DLD1 (cell line): ENCODE data around the gene ATP4B.

ENCODE experiments used
- in situ Hi-C: cut with HindIII; loops from 2 replicates; pipeline ENCODE4 v1.10.0; 2017; ENCODE audit warnings: low sequenced_read_pairs

The ATP4B gene

DNA sequence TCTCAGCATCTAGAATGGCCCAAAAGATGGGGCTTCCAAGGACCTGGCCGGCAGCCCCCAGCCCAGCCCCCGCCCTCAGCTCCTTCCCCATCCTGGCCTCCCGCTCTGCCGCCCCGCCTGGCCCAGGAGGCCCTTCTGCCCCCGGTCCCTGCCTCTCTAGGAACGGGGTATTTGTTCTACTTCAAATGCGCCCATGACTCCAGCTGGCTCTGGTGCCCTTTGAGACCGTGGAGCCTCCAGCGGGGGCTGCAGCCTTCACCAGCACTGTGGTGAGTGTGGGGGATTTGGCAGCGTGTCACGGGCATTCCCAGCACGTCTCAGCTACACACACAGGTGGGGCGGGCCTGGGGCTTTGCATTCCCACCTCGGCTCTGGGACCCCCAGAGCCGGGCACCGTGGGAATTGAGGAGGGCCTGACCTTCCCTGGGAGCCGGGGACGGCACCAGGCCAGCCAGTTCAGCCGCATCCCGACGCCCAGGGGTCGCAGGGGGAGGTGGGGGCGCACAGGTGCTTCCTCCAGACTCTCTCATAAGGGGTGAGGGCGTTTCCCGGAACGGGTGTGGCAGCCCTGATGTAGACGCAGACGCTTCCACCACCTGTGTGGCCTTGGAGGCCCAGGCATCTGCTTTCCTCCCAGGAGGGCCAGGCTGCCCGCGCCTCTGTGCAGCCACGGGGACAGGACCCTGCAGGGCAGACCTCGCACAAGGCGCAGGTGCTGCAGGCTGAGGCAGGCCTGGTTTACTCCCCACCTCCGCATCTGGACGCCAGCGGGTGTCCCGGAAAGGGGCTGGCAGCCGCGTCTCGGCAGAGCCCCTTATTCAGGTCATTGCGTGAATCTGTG is 947 bp downstream of the ATP4B start:
- in situ Hi-C loops: no loop called here

- in situ Hi-C loops: no loop called here
Observed at GRCh38 chr13:113656003-113656588, 1.9 kb downstream of the ATP4B start.

- in situ Hi-C loops: no loop called here
Observed at GRCh38 chr13:113655346-113656002, 2.5 kb downstream of the ATP4B start.

DNA sequence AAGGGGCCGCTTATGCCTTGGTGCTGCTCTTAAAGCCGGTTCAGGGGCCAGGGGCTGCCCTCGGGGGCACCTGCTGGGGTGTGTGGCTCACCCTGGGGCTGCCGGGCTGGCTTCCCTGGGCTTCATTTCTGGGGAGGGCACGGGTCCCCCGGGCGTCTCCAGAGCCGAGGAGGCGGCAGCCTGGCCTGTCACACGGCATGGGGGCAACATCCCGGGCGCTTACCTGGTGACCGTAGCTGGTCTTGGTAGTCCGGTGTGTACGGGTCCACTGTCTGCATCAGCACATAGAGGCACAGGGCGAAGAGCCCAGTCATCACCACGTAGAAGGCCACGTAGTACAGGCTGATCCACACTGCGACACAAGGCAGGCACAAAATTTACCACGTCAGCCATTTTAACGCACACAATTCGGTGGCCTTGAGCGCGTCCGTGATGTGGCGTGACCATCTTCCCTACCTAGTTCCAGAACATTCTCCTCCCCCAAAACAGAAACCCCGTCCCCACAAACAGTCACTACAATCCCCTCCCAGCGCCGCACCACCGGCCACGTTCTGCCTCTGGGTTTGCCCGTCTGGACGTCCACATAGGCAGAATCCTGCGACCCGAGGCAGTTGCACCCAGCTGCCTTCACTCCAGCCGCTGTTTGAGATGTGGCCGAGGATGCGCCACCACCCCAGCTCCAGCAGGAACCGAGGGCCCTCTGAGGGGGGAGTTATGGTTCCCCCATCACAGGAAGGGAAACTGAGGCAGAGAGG is 3.2 kb downstream of the ATP4B start:
- in situ Hi-C loops: no loop called here

DNA sequence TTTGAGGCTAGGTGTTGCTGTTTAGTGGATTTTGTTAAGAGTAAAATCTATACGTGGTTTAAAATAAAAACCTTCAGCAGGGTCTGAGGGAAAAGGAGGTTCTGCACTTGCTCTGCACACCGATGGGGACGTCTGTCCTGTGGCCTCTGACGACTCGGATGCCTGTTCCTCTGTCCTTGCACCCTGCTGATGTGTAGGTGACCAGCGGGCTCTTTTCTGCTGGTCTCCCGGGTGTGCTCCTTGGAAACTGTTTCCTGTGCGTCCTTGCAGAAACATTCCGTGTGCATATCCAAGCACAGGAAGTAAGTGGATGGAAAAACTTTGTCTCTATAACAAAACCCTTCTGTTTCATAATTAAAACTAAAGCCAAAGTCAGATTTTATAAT is 3.8 kb downstream of the ATP4B start:
- in situ Hi-C loops: no loop called here

GRCh38 chr13:113653264-113654174 is 4.5 kb downstream of the ATP4B start:
- in situ Hi-C loops: no loop called here

GRCh38 chr13:113652404-113653263 is 5.4 kb downstream of the ATP4B start:
- in situ Hi-C loops: no loop called here

DNA sequence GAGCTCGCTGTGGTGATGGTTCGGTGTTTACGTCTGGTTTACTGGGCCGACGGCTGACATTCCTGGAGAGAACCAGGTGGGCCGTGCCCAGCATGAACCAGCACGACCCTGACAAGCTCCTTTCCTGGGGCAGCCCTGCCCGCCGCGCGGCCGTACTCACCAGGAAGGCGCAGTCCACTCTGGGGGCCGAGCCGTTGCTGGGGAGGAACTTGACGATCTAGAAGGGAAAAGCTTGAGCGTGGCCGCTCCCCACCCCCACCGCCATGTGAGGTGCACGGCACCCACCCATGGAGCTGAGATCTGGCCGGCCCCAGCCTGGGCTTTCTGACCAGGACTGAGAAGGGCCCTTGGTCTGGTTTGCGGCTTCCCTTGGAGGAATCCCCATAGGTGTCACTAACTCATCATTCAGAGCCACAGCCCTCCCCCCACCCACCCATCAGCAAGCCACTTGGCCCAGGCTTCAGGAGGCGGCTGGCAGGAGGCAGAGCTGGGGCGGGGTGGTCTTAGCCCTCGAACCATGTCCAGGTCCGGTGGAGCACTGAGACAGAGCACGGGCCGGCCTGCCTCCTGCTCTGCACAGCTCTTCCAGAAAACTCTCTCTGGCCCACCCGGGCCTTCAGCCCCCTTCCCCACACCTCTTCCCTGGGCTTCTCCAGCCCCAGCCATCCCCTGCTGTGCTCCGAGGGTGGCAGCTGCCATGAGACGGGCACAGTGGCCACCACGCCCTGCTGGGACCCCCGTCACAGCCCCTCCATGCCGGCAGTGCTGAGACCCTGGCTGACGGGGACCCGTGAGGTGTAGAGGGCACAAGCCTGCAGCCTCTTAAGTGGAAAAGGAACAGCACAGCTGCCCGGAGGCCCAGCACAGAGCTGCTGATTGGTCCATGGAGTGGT is 6.2 kb downstream of the ATP4B start:
- in situ Hi-C loops: no loop called here

DNA sequence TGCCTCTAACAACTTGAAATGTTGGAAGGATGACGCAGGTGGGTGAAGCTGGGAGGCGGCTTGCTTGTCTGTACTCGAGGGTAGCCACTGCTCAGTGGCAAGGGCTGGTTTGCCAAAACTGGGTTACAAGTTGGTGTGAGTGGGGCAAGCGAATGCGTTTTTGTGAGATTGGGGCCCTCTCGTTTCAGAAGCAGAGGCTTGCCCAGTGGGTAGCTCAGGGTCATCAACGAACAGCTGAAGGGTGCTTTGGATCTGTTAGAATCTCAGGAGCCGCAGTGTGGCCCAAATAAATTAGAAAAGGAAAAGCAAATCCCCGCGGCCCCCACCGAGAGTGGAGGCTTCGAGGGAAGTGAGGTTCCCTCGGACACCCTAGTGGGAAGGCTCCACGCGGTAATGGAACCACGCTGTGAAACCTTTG is 7.3 kb downstream of the ATP4B start:
- in situ Hi-C loops: no loop called here

- in situ Hi-C loops: no loop called here
Observed at GRCh38 chr13:113650275-113650674, 7.7 kb downstream of the ATP4B start.

GRCh38 chr13:113649212-113649611 is 8.8 kb downstream of the ATP4B start:
- in situ Hi-C loops: no loop called here

DNA sequence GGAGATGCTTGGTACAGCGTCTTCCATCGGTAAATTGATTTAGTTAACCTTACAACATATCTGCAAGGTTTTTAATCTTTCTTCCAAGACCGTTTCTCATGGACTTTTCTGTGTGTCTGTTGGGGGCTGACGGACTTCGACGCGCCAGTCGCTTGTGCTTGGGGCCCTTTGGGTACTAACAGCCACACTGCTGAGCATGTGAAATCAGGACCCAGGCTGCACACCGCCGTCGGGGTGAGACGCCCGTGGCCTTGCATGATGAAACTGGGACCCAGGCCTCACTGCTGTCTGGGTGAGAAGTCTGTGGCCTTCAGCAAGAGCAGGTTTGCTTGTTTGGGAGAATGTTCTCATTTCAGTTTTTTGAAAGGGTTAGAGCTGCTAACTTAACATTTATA is 9.8 kb downstream of the ATP4B start:
- in situ Hi-C loops: no loop called here

DNA sequence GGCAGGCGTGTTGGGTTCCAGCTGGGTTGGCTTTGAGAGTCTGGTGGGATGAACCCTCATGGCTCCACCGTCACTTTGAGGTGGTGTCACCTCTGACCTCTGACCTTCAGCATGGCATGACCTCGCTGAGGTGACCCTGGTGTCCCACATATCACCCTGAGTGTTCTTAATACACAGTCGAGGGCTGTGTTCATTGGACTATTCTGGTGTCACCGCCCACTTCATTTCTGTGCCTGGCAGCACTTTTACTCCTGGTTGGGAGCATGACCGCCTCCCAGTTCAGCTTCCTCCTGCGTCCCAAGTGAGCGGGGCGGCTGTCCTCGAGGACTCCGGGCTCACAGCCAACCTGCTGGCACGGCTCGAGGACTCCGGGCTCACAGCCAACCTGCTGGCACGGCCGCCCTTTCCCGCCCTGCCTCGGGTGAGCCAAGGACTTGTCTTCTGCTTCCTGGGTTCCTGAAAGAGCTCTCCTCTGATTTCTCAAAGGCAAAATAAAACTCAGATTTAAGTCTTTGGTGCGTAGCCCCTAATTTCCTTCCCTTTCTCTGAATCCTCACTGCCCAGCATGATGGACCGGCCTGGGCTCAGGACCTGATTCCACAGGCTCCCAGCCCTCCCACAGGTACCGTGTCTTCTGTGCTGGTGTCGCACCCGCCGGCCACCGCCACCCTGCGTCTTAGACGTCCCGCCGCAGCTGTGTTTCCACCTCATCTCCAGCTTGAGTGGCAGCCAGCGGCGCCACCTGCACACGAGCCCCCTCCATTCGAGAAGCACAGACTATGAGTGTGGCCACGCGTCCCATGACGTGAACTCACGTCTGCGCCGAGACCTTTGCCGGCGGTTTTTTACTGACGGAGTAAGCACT is 10.4 kb downstream of the ATP4B start:
- in situ Hi-C loops: no loop called here

DNA sequence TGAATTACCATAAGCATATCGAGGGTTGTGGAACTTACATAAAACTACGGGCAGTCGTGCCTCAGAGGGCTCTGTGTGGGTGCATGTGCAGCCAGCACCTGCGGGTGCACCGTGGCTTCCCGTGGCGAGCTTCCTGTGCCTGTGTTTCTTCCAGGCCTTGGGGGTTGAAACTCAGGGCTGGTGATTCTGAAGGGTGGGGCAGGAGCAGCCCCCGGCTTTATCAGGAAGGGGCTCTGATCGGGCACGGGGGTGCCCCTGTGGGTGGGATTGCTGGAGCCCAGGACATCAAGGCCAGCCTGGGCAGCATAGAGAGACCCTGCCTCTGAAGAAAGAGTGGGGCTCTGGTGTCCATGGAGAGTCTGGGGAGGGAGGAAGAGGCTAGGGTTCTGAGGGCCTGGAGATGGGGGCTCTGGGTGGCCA is 11.1 kb downstream of the ATP4B start:
- in situ Hi-C loops: no loop called here

DNA sequence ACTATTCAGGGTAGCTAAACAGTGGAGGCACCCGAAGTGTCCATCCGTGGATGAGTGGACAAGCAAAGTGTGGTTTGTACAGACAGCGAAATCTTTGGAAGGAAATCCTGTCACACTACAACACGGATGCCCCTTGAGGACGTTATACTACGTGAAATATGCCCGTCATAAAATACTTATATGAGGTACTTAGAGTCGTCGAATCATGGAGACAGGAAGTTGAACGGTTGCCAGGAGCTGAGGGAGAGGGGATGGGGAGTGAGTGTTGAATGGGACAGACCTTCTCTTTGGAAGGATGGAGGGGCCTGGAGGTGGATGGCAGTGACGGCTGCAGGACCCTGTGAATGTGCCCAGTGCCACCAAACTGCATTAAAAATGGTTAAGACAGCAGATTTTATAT is 11.6 kb downstream of the ATP4B start:
- in situ Hi-C loops: no loop called here

DNA sequence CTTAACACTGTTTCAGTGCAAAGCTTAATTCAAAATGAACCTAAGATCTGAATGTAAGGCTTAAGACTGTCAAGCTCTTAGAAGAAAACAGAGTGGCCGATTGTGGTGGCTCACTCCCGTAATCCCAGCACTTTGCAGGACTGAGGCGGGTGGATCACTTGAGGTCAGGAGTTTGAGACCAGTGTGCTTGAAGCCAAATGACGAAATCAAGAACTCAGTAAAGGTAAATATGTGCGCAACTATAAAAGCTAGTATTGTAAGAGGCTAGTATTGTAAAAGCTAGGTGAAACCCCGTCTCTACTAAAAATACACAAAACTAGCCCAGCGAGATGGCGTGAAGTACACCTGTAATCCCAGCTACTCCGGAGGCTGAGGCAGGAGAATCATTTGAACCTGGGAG is 12.7 kb downstream of the ATP4B start:
- in situ Hi-C loops: no loop called here

- in situ Hi-C loops: no loop called here
Observed at GRCh38 chr13:113644800-113645199, 13.2 kb downstream of the ATP4B start.
